GM23338 (cell line): ENCODE measurements around the gene BICDL1. TPM values are rescaled to one million over a fixed set of nuclear protein-coding genes. Genes with fewer than 3 reads are reported as not detected.

Source experiments
- ATAC-seq: fragments of 200-7000 bp; cut with Tn5 transposase; 3 replicates; pipeline ENCODE4 v1.9.1; 2020
- DNase-seq: peaks from one replicate; pipeline ENCODE4 v3.0.0-alpha.2; 2015; ENCODE audit warnings: low spot score
- H2AFZ ChIP-seq: fragments of 200-600 bp; sonication (generic); 2 replicates; pipeline ENCODE4 v1.8.0; 2016; ENCODE audit warnings: antibody characterized with exemption, mild to moderate bottlenecking, moderate library complexity
- H3F3A ChIP-seq: fragments of 200-600 bp; sonication (generic); replicated peaks from 2 replicates; pipeline ENCODE4 v1.8.0; 2017; ENCODE audit warnings: antibody characterized with exemption, mixed run types, low read depth
- H3K27ac ChIP-seq: fragments of 200-600 bp; sonication (generic); 2 replicates; pipeline ENCODE4 v1.6.1; 2016; ENCODE audit warnings: low read depth
- H3K27me3 ChIP-seq: fragments of 200-600 bp; sonication (generic); 2 replicates; pipeline ENCODE4 v1.8.0; 2016; ENCODE audit warnings: mild to moderate bottlenecking, mixed run types, moderate library complexity; ENCODE audit not compliant: insufficient read depth
- H3K36me3 ChIP-seq: fragments of 200-600 bp; sonication (generic); 2 replicates; pipeline ENCODE4 v1.8.0; 2016; ENCODE audit warnings: mild to moderate bottlenecking; ENCODE audit not compliant: insufficient read depth
- H3K4me1 ChIP-seq: fragments of 200-600 bp; sonication (generic); 2 replicates; pipeline ENCODE4 v1.8.0; 2016; ENCODE audit warnings: mild to moderate bottlenecking, moderate library complexity; ENCODE audit not compliant: insufficient read depth
- H3K4me2 ChIP-seq: fragments of 200-600 bp; sonication (generic); 2 replicates; pipeline ENCODE4 v1.7.1; 2017; ENCODE audit warnings: mixed run types
- H3K4me3 ChIP-seq: fragments of 200-600 bp; sonication (generic); 2 replicates; pipeline ENCODE4 v1.6.1; 2016; ENCODE audit warnings: mixed run types
- H3K79me2 ChIP-seq: fragments of 200-600 bp; sonication (generic); replicated peaks from 2 replicates; pipeline ENCODE4 v1.8.0; 2017; ENCODE audit warnings: mild to moderate bottlenecking; ENCODE audit not compliant: insufficient read depth
- H3K9me2 ChIP-seq: fragments of 200-600 bp; sonication (generic); 2 replicates; pipeline ENCODE4 v1.8.0; 2017; ENCODE audit not compliant: insufficient read depth
- H4K20me1 ChIP-seq: fragments of 200-600 bp; sonication (generic); replicated peaks from 2 replicates; pipeline ENCODE4 v1.8.0; 2017; ENCODE audit warnings: mild to moderate bottlenecking; ENCODE audit not compliant: insufficient read depth
- H3K27ac Mint-ChIP-seq: 2 replicates; pipeline ENCODE4 v1.8.0; 2020; ENCODE audit warnings: inconsistent platforms, mild to moderate bottlenecking, moderate library complexity, mixed read lengths
- H3K27me3 Mint-ChIP-seq: 3 replicates; pipeline ENCODE4 v1.8.0; 2022; ENCODE audit warnings: low read depth, mild to moderate bottlenecking, moderate library complexity, mixed read lengths, inconsistent platforms; ENCODE audit not compliant: insufficient read depth, poor library complexity
- H3K36me3 Mint-ChIP-seq: 3 replicates; pipeline ENCODE4 v1.8.0; 2021; ENCODE audit warnings: low read depth, mild to moderate bottlenecking, inconsistent platforms, moderate library complexity, mixed read lengths
- H3K4me1 Mint-ChIP-seq: 3 replicates; pipeline ENCODE4 v1.8.0; 2020; ENCODE audit warnings: mild to moderate bottlenecking, inconsistent platforms, mixed read lengths
- H3K4me3 Mint-ChIP-seq: 3 replicates; pipeline ENCODE4 v1.8.0; 2021; ENCODE audit warnings: moderate library complexity, mild to moderate bottlenecking, inconsistent platforms, mixed read lengths
- H3K9me3 Mint-ChIP-seq: 3 replicates; pipeline ENCODE4 v1.8.0; 2020; ENCODE audit warnings: moderate library complexity, mild to moderate bottlenecking, inconsistent platforms, mixed read lengths
- CREB1 ChIP-seq: fragments of 250-450 bp; sonication (Bioruptor Pico); IDR thresholded peaks from 2 replicates; pipeline ENCODE4 v1.5.0; 2020; ENCODE audit warnings: low read depth, mild to moderate bottlenecking, moderate library complexity
- ETS1 ChIP-seq: IDR thresholded peaks from 2 replicates; pipeline ENCODE4 v1.6.1; 2016; ENCODE audit warnings: antibody characterized with exemption
- EZH2 ChIP-seq: fragments of 200-600 bp; sonication (generic); IDR thresholded peaks from one replicate; pipeline ENCODE4 v1.8.0; 2017; ENCODE audit warnings: antibody characterized with exemption, mild to moderate bottlenecking, low read depth; ENCODE audit not compliant: unreplicated experiment
- EZH2phosphoT487 ChIP-seq: fragments of 200-600 bp; sonication (generic); IDR thresholded peaks from one replicate; pipeline ENCODE4 v1.8.1; 2018; ENCODE audit warnings: antibody characterized with exemption; ENCODE audit not compliant: unreplicated experiment
- NANOG ChIP-seq: IDR thresholded peaks from 2 replicates; pipeline ENCODE4 v1.6.1; 2016; ENCODE audit warnings: antibody characterized with exemption, borderline replicate concordance
- POLR2AphosphoS5 ChIP-seq: IDR thresholded peaks from 2 replicates; pipeline ENCODE4 v1.6.1; 2016; ENCODE audit warnings: antibody characterized with exemption, low read depth
- ZNF462 ChIP-seq: fragments of 250-450 bp; sonication (Bioruptor Pico); IDR thresholded peaks from 2 replicates; pipeline ENCODE4 v1.5.0; 2020; ENCODE audit warnings: mild to moderate bottlenecking, moderate library complexity
- polyA plus RNA-seq: library from polyadenylated mRNA; unstranded; fragments of >200 nt; fragmentation: Nextera tagmentation; extraction: Ambion mirVana; gene quantifications from 2 replicates; pipeline ENCODE4 v1.2.1, GENCODE V29; 2016
- total RNA-seq: library from RNA; depleted of rRNA; stranded (reverse); fragments of >200 nt; shearing (Covaris generic); gene quantifications from 2 replicates; pipeline ENCODE4 v1.2.3, GENCODE V29; 2014
- TF ChIP-seq, protein P1 (sequence below), 2 experiments: fragments of 200-600 bp in 1 of 2; sonication (generic) in 1 of 2; conservative IDR thresholded peaks; 2 replicates each; pipeline versions ENCODE4 v1.5.1 to v1.6.1; 2016 to 2017; ENCODE audit warnings: antibody characterized with exemption in 2 of 2, low read depth in 2 of 2, mild to moderate bottlenecking in 2 of 2, moderate library complexity in 1 of 2

Gene BICDL1
- total and polyA plus RNA-seq, 2 experiments from 2014 or later = 14.0 to 25.7 TPM

GRCh38 chr12:120121766-120122293, 132.8 kb downstream of the BICDL1 start:
- H3K4me3 Mint-ChIP-seq = no peak overlapping the region
- no peaks in the 10 kb centered on the region for H3K9me2 ChIP-seq
- peaks cover 28% of the 10 kb centered on the region for H3K4me1 Mint-ChIP-seq
- peaks cover 14% of the 10 kb centered on the region for H3K79me2 ChIP-seq
- no peaks in the 10 kb centered on the region for H3K27me3 ChIP-seq
- no peak overlapping the region for H3K4me2 ChIP-seq
- H3K27me3 Mint-ChIP-seq = peaks cover 8% of the 10 kb centered on the region
- no peak overlapping the region for H3K4me3 ChIP-seq
- peaks cover 25% of the 10 kb centered on the region for H3K36me3 Mint-ChIP-seq
- peaks cover 24% of the 10 kb centered on the region; the same call in 1 of the 2 replicates for H3F3A ChIP-seq
- TF ChIP-seq NANOG (no peak), ETS1 (no peak), CREB1 (no peak)
- TF ChIP-seq, protein P1, sequence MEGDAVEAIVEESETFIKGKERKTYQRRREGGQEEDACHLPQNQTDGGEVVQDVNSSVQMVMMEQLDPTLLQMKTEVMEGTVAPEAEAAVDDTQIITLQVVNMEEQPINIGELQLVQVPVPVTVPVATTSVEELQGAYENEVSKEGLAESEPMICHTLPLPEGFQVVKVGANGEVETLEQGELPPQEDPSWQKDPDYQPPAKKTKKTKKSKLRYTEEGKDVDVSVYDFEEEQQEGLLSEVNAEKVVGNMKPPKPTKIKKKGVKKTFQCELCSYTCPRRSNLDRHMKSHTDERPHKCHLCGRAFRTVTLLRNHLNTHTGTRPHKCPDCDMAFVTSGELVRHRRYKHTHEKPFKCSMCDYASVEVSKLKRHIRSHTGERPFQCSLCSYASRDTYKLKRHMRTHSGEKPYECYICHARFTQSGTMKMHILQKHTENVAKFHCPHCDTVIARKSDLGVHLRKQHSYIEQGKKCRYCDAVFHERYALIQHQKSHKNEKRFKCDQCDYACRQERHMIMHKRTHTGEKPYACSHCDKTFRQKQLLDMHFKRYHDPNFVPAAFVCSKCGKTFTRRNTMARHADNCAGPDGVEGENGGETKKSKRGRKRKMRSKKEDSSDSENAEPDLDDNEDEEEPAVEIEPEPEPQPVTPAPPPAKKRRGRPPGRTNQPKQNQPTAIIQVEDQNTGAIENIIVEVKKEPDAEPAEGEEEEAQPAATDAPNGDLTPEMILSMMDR (conservative IDR thresholded peaks at IDR 0.05; ENCODE audit: low read depth in 2 of 2) = no peak
- H3K27ac Mint-ChIP-seq = no peak overlapping the region
- DNase-seq (no peak), ATAC-seq (no peak)
- no peaks in the 10 kb centered on the region for H3K9me3 Mint-ChIP-seq
- H3K4me1 ChIP-seq = peaks cover 10% of the 10 kb centered on the region
- peaks cover 9% of the 10 kb centered on the region for H4K20me1 ChIP-seq
- H3K36me3 ChIP-seq = no peaks in the 10 kb centered on the region
- H2AFZ ChIP-seq = no peak overlapping the region
- no peak overlapping the region; the same call in 1 of the 2 replicates for H3K27ac ChIP-seq

DNA sequence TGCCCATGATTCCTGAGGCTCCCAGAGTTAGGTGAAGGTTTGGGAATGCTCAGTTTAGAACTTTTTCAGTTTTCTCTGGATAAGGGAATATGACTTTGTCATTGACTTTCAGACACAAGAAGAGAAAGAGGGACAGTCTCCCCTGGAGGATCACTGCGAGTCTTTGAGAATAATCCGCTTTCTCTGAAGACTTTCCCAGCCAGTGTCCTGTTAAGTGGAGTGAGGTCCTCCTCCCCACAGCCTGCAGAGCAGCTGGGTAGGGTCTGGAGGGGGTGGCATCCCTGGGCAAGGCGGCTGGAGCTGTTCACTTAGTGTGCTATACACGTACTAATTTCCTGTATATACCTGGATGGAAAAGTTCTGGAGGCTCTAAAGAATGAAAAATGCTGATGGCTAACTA, 136.0 kb downstream of the BICDL1 start:
- no peaks in the 10 kb centered on the region for H3K9me2 ChIP-seq
- H3K27ac Mint-ChIP-seq = no peak overlapping the region; the same call in 1 of the 2 replicates
- peaks cover 27% of the 10 kb centered on the region for H3K4me1 Mint-ChIP-seq
- peaks cover 14% of the 10 kb centered on the region; the same call in 1 of the 2 replicates for H3F3A ChIP-seq
- DNase-seq = no peak
- no peak overlapping the region for H3K4me3 ChIP-seq
- H3K27ac ChIP-seq = peak overlapping the region; percentile 50; the same call in 1 of the 2 replicates
- no peak for ATAC-seq
- peaks cover 45% of the 10 kb centered on the region for H3K36me3 Mint-ChIP-seq
- H3K9me3 Mint-ChIP-seq = no peaks in the 10 kb centered on the region
- peaks cover 2% of the 10 kb centered on the region for H3K27me3 Mint-ChIP-seq
- peaks cover 27% of the 10 kb centered on the region for H3K36me3 ChIP-seq
- H4K20me1 ChIP-seq = peaks cover 15% of the 10 kb centered on the region
- H3K4me2 ChIP-seq = no peak overlapping the region
- H3K27me3 ChIP-seq = no peaks in the 10 kb centered on the region
- H2AFZ ChIP-seq = no peak overlapping the region
- no peaks in the 10 kb centered on the region for H3K79me2 ChIP-seq
- H3K4me1 ChIP-seq = peaks cover 11% of the 10 kb centered on the region
- H3K4me3 Mint-ChIP-seq = no peak overlapping the region
- TF ChIP-seq ZNF462 (no peak), EZH2 (no peak), EZH2phosphoT487 (no peak), ETS1 (no peak), POLR2AphosphoS5 (no peak), NANOG (no peak)
- TF ChIP-seq, protein P1 (conservative IDR thresholded peaks at IDR 0.05; ENCODE audit: low read depth in 2 of 2) = no peak
